ENCODE results near the gene CST9. TPM values are rescaled to one million over a fixed set of nuclear protein-coding genes. Genes with fewer than 3 reads are reported as not detected.

The CST9 gene
- total RNA-seq, 1 experiment from 2014 or later: not detected

- Histone ChIP-seq H3K27ac (ENCODE audit: insufficient read length, low read depth, low read length) (no peak overlapping the region), H2AFZ (ENCODE audit: low read length) (no peak overlapping the region)
Observed at GRCh38 chr20:23568971-23569330, 36.8 kb downstream of the CST9 start.

More at GRCh38 chr20:23568971-23569330, 36.8 kb downstream of the CST9 start:
- Histone ChIP-seq H2BK12ac (ENCODE audit: insufficient read length, low read depth, low read length) (no peak overlapping the region), H2BK20ac (ENCODE audit: low read depth, low read length, poor library complexity, severe bottlenecking) (no peak overlapping the region), H3K23ac (ENCODE audit: insufficient read length, low read depth, low read length) (no peak overlapping the region), H2BK120ac (ENCODE audit: low read depth, low read length, poor library complexity, severe bottlenecking) (no peak overlapping the region), H3T11ph (ENCODE audit: low read length) (no peak overlapping the region), H3K79me1 (ENCODE audit: insufficient read depth, low read depth, low read length, poor library complexity, severe bottlenecking) (no peaks in the 10 kb centered on the region), H2AK5ac (ENCODE audit: insufficient read length, low read length) (no peak overlapping the region), H3K4me2 (ENCODE audit: insufficient read depth, insufficient read length, low read length) (no peak overlapping the region), H3K18ac (ENCODE audit: insufficient read length, low read depth, low read length) (no peak overlapping the region), H3K56ac (ENCODE audit: insufficient read length, low read depth, low read length) (no peak overlapping the region), H4K5ac (ENCODE audit: insufficient read length, low read depth, low read length) (no peak overlapping the region), H3K4ac (ENCODE audit: low read depth, low read length) (no peak overlapping the region), H3K23me2 (ENCODE audit: insufficient read length, low read depth, low read length, poor library complexity, severe bottlenecking) (no peaks in the 10 kb centered on the region), H3K9me3 (ENCODE audit: control insufficient read depth, low read depth, low read length) (no peaks in the 10 kb centered on the region), H3K4me1 (ENCODE audit: insufficient read depth, low read length) (no peaks in the 10 kb centered on the region), H4K20me1 (ENCODE audit: control insufficient read depth, insufficient read depth, insufficient read length) (no peaks in the 10 kb centered on the region), H3K27me3 (ENCODE audit: insufficient read depth, low read length) (no peaks in the 10 kb centered on the region), H4K8ac (replicated peaks; ENCODE audit: insufficient read length, low read depth, low read length) (no peak overlapping the region), H2BK5ac (ENCODE audit: insufficient read length, low read length) (no peak overlapping the region), H3K9ac (ENCODE audit: extremely low read depth, insufficient read length, low read length) (no peak overlapping the region), H3K14ac (ENCODE audit: insufficient read depth, low read length) (no peak overlapping the region), H4K91ac (ENCODE audit: insufficient read length, low read depth, low read length) (no peak overlapping the region), H3K79me2 (ENCODE audit: insufficient read depth, low read length) (no peaks in the 10 kb centered on the region), H2BK15ac (ENCODE audit: low read depth, low read length) (no peak overlapping the region)
- Mint-ChIP-seq H3K36me3 (ENCODE audit: insufficient read depth in 1 of 3, low read depth in 3 of 3) (0 out of 7 replicates have a peak, but pooled peaks cover 0 to 8% (median 0%) of the 10 kb centered on the region in 3 experiments), H3K9me3 (peaks cover 0 to 6% of the 10 kb centered on the region in 2 experiments; a peak in 3 of 5 replicates), H3K27ac (no peak overlapping the region), H3K4me1 (no peaks in the 10 kb centered on the region), H3K4me3 (no peak overlapping the region), H3K27me3 (ENCODE audit: low read depth) (peaks cover 10% of the 10 kb centered on the region)
- DNase-seq: no peak
- TF ChIP-seq CTCF (conservative IDR thresholded peaks at IDR 0.05): no peak
- WGBS (ENCODE audit: extremely low coverage, insufficient read length, low lambda C conversion rate): no CpG with 5 or more reads among the region's 1 CpG
